Endothelial cell of hepatic sinusoid (primary cell): ENCODE results near the gene GABRG3.
"Not testable (repeated sequence)": the region's sequence is repeated elsewhere in the genome, so short reads cannot be mapped to it uniquely, and the experiment has no call there.

Experiments
- in situ Hi-C: cut with HindIII; loops from 2 replicates; pipeline ENCODE4 v1.10.0; 2017; ENCODE audit warnings: low sequenced_read_pairs

The GABRG3 gene

GRCh38 chr15:26985050-26985449 is 14.1 kb downstream of the GABRG3 start:
- in situ Hi-C loops, result no loop called here

GRCh38 chr15:26996250-26996649 is 25.3 kb downstream of the GABRG3 start:
- in situ Hi-C loops, result no loop called here

GRCh38 chr15:27003003-27003402 is 32.0 kb downstream of the GABRG3 start:
- in situ Hi-C loops, result not testable (repeated sequence)

GRCh38 chr15:27004226-27004625 is 33.2 kb downstream of the GABRG3 start:
- in situ Hi-C loops, result not testable (repeated sequence)

- in situ Hi-C loops, result no loop called here
These were observed 46.3 kb downstream of the GABRG3 start for GRCh38 chr15:27017168-27017809.

DNA sequence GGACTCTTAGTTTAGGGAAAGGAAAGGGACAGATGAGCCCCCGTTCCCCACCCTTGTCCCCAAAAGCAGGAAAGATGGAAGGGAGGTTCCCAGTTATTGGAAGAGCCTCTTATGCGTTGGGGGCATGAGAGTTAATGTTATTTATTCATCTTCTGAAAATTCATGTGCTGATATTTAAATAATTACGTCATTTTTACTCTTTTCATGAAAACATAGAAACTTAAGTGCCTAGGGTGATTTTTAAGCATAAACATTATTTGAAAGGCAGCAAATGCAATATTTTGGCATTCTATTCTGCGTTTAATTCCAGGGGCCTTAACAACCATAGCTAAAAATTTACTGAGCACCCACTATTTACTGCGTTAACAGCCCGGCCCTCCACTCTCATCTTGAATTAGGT is 48.7 kb downstream of the GABRG3 start:
- in situ Hi-C loops, result no loop called here

- in situ Hi-C loops, result no loop called here
These were observed 54.5 kb downstream of the GABRG3 start for GRCh38 chr15:27025481-27025966.

GRCh38 chr15:27027229-27027628 is 56.2 kb downstream of the GABRG3 start:
- in situ Hi-C loops, result no loop called here

GRCh38 chr15:27028858-27029477 is 58.0 kb downstream of the GABRG3 start:
- in situ Hi-C loops, result no loop called here

DNA sequence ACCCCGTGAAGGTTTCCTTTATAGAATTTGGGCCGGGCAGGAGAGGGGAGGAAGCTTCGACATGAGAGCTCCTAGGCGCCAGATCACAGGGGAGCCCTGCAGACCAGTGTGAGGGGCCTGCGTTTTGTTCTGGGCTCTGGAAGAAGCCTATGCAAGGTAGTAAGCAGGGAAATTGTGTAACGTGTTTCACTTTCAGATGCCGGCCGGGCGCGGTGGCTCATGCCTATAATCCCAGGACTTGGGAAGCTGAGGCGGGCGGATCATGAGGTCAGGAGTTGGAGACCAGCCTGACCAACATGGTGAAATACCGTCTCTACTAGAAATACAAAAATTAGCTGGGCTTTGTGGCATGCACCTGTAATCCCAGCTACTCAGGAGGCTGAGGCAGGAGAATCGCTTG is 65.2 kb downstream of the GABRG3 start:
- in situ Hi-C loops, result no loop called here

- in situ Hi-C loops, result no loop called here
These were observed 66.5 kb downstream of the GABRG3 start for GRCh38 chr15:27037501-27037900.

DNA sequence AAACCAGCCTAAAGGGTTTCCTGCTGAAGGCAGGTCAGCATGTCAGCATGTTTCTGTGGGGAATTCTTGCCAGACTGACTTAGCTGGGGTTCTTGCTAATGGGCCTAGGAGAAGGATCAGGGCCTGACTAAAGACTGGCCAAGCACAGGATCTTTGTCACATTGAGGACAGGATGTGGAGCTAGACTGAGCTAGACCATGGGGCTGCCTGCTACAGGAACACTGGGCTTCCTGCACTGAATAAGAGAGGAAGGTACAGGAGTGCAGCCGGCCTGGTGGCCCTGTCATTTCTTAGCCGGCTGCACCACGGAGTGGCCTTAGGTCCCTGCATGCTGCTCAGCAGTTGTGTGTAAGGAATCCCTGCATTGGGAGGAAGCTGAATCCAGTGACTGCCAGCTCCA is 68.2 kb downstream of the GABRG3 start:
- in situ Hi-C loops, result no loop called here

- in situ Hi-C loops, result no loop called here
These were observed 71.2 kb downstream of the GABRG3 start for GRCh38 chr15:27042230-27042629.

GRCh38 chr15:27042646-27043045 is 71.7 kb downstream of the GABRG3 start:
- in situ Hi-C loops, result no loop called here

DNA sequence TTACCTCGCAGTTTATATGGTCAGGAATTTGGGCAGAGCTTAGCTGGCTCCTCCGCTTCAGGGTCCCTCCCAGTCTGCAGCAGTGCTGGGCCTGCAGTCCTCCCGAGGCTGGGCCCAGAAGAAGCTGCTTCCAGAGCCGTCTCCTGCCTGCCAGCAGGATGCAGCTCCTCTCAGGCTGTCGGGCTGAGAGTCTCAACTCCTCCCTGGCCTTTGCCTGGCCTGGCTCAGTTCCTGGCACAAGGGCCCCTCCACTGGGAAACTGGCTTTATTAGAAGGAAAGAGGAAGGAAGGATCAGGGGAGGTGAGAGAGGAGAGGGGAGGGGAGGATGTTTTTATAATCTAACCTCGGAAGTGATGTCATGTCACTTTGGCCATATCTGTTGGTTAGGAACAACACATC is 72.8 kb downstream of the GABRG3 start:
- in situ Hi-C loops, result no loop called here

GRCh38 chr15:27045796-27046195 is 74.8 kb downstream of the GABRG3 start:
- in situ Hi-C loops, result no loop called here

- in situ Hi-C loops, result no loop called here
These were observed 75.9 kb downstream of the GABRG3 start for GRCh38 chr15:27046880-27047279.

DNA sequence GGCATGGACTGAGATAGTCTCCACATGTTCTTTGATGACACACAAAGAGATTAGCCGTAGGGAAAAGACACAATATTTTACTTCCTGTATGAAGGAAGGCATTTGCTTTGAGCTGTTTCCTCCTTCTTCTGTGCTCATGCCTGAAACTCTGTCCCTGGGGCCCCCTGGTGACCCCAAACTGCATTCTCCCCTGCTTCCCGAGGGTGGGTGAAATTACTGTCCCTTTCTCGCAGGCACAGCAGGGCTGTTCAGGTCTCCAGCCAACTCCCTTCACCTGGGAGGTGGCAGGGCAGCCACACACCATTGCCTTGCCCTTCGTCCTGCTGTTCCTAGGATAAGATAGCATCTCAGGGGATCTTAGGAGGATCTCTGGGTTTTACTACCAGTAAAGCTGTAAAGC is 79.2 kb downstream of the GABRG3 start:
- in situ Hi-C loops, result loop anchor here (25.0 kb wide), 1 partner anchor 312 kb away; no protein-coding TSS in a partner anchor

DNA sequence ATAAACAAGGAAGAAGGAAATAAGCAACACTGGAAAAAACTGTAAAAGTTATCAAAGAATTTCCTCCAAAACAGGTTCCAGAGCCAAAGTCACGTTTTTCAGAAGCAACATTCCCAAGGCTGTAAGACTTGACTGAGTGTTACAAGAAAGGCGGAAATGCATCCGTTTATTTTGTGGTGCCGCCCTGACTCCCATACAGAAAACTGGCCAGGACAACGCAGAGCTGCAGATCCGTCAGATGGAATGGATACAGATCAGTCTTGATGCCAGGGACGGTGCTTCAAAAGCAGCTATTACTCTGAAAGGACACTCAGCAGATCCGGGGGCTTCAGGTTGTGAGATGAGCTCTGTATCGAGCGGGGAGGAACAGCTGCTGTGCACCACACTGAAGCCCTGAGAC is 83.4 kb downstream of the GABRG3 start:
- in situ Hi-C loops, result loop anchor here (25.0 kb wide), 1 partner anchor 308 kb away; no protein-coding TSS in a partner anchor

- in situ Hi-C loops, result loop anchor here (25.0 kb wide), 1 partner anchor 304 kb away; no protein-coding TSS in a partner anchor
These were observed 87.1 kb downstream of the GABRG3 start for GRCh38 chr15:27057904-27058645.

DNA sequence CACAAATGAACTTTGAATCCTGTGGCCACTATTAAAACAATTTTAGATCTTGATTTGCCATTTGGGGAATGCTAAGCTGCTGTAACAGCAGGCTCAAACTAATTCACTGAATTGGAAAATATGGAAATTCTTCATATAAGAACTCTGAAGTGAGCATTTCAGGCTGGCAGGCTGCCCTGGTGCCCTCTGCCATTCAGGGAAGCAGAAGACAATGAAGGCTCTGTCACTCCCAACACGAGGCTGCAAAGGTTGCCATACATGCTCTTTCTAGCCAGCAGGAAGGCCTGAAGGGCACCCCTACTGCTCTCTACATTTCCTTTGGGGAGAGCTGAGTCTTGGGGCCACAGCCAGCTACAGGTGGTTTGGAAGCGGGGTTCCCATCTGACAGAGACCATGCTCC is 88.0 kb downstream of the GABRG3 start:
- in situ Hi-C loops, result loop anchor here (25.0 kb wide), 1 partner anchor 303 kb away; no protein-coding TSS in a partner anchor
